HG02642 (cell line): ENCODE results near the gene PCDHA12.
"Not testable (repeated sequence)": the region's sequence is repeated elsewhere in the genome, so short reads cannot be mapped to it uniquely, and the experiment has no call there.

ENCODE experiments used
- ATAC-seq: cut with Tn5 transposase; IDR thresholded peaks from one replicate; pipeline ENCODE4 v1.9.1; 2021; ENCODE audit warnings: mild to moderate bottlenecking; ENCODE audit not compliant: unreplicated experiment, poor library complexity

Gene PCDHA12

GRCh38 chr5:140875085-140876065 lies at the start of gene PCDHA12:
Gene PCDHA12 (plus strand): TSS chr5:140875308. CDS start chr5:140875473, 165 bp downstream.
- ATAC-seq = no peak

- ATAC-seq = no peak
Observed at GRCh38 chr5:140827704-140828361, 47.3 kb upstream of the PCDHA12 start, which contains the start of gene PCDHA6. Gene PCDHA6 (plus strand): TSS chr5:140827960. CDS start chr5:140828092, 132 bp downstream.

DNA sequence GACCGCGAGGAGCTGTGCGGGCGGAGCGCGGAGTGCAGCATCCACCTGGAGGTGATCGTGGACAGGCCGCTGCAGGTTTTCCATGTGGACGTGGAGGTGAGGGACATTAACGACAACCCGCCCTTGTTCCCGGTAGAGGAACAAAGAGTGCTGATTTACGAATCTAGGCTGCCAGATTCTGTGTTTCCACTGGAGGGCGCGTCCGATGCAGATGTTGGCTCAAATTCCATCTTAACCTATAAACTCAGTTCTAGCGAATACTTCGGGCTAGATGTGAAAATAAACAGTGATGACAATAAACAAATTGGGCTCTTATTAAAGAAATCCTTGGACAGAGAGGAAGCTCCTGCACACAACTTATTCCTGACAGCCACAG lies 46.8 kb upstream of the PCDHA12 start:
- ATAC-seq = no peak

- ATAC-seq = not testable (repeated sequence)
Observed at GRCh38 chr5:140829511-140830501, 45.3 kb upstream of the PCDHA12 start.

DNA sequence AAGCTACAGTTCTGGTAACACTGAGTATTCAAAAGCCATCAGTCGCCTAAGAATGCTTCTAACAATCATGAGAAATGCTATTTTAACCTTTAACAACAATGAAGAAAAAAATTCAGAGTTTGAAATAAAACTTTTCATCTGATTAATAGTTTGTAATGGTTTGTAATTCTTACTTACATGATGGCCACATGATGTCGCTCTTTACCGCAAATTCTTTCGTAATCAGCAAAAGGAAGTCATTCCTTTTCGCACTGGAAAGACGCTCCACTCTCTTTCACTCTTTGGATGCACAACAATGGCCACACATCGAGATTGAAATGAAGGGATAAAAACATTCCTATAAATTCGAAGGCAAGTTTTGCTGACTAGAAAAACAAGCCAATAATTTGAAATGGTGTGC lies 41.1 kb upstream of the PCDHA12 start, which contains the start of gene PCDHA7:
PCDHA7 (plus strand) TSS at position 277 of the 400 bp plus-strand sequence; CDS start at position 392, 115 bp downstream.
- no peak for ATAC-seq

- ATAC-seq = not testable (repeated sequence)
Observed at GRCh38 chr5:140834439-140835008, 40.6 kb upstream of the PCDHA12 start.

DNA sequence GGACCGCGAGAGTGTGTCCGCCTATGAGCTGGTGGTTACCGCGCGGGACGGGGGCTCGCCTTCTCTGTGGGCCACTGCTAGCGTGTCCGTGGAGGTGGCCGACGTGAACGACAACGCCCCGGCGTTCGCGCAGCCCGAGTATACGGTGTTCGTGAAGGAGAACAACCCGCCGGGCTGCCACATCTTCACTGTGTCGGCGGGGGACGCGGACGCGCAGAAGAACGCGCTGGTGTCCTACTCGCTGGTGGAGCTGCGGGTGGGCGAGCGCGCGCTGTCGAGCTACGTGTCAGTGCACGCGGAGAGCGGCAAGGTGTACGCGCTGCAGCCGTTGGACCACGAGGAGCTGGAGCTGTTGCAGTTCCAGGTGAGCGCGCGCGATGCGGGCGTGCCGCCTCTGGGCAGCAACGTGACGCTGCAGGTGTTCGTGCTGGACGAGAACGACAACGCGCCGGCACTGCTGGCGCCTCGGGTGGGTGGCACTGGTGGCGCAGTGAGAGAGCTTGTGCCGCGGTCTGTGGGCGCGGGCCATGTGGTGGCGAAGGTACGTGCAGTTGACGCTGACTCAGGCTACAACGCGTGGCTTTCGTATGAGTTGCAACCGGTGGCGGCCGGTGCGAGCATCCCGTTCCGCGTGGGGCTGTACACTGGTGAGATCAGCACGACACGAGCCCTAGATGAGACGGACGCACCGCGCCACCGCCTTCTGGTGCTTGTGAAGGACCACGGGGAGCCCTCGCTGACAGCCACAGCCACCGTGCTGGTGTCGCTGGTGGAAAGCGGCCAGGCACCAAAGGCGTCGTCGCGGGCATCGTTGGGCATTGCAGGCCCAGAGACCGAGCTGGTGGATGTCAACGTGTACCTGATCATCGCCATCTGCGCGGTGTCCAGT lies 39.2 kb upstream of the PCDHA12 start:
- no peak for ATAC-seq

- ATAC-seq = no peak
Observed at GRCh38 chr5:140840978-140841962, 33.8 kb upstream of the PCDHA12 start, which contains the start of gene PCDHA8. Gene PCDHA8 (plus strand): TSS chr5:140841187. CDS start chr5:140841322, 135 bp downstream.

GRCh38 chr5:140842798-140843733 lies 32.0 kb upstream of the PCDHA12 start:
- ATAC-seq = no peak

GRCh38 chr5:140848139-140849102 lies 26.7 kb upstream of the PCDHA12 start, which contains the start of gene PCDHA9:
Gene PCDHA9 (plus strand): TSS chr5:140848382. CDS start chr5:140848496, 114 bp downstream.
- not testable (repeated sequence) for ATAC-seq

DNA sequence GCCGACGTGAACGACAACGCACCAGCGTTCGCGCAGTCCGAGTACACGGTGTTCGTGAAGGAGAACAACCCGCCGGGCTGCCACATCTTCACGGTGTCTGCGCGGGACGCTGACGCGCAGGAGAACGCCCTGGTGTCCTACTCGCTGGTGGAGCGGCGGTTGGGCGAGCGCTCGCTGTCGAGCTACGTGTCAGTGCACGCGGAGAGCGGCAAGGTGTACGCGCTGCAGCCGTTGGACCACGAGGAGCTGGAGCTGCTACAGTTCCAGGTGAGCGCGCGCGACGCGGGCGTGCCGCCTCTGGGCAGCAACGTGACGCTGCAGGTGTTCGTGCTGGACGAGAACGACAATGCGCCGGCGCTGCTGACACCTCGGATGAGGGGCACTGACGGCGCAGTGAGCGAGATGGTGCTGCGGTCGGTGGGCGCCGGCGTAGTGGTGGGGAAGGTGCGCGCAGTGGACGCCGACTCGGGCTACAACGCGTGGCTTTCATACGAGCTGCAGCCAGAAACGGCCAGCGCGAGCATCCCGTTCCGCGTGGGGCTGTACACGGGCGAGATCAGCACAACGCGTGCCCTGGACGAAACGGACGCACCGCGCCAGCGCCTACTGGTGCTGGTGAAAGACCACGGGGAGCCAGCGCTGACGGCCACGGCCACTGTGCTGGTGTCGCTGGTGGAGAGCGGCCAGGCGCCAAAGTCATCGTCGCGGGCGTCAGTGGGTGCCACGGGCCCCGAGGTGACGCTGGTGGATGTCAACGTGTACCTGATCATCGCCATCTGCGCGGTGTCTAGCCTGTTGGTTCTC lies 25.1 kb upstream of the PCDHA12 start:
- ATAC-seq = not testable (repeated sequence)

DNA sequence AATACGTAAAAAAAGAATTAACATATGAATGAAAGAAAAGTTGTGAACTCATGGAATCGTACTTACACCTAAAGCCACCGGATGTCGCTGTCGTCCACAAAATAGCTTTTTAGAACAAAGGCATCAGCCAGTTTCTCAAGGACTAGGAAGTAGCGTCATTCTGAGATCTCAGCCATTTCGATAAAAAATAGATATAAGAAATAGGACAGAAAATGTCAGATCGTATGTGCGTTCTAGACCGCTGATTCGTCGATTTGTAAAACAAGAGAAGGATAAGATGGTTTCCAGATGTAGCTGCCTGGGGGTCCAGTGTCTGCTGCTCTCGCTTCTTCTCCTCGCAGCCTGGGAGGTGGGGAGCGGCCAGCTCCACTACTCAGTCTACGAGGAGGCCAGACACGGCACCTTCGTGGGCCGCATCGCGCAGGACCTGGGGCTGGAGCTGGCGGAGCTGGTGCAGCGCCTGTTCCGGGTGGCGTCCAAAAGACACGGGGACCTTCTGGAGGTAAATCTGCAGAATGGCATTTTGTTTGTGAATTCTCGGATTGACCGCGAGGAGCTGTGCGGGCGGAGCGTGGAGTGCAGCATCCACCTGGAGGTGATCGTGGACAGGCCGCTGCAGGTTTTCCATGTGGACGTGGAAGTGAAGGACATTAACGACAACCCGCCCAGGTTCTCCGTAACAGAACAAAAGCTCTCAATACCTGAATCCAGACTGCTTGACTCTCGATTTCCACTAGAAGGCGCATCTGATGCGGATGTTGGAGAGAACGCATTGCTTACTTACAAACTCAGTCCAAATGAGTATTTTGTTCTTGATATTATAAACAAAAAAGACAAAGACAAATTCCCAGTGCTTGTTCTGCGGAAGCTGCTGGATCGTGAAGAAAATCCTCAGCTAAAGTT lies 19.1 kb upstream of the PCDHA12 start, which contains the start of gene PCDHA10:
PCDHA10 (plus strand) TSS at position 126 of the 903 bp plus-strand sequence; CDS start at position 278, 152 bp downstream.
- no peak for ATAC-seq
